Activated naive CD4-positive, alpha-beta T cell treated with anti-CD3 and anti-CD28 coated beads for 36 hours (primary cell): ENCODE results near the gene EXOC6B. TPM values are rescaled to one million over a fixed set of nuclear protein-coding genes. Genes with fewer than 3 reads are reported as not detected.

Experiments
- CTCF ChIA-PET: fragments of 350-600 bp; sonication (Branson Sonifier 250); formaldehyde crosslinking; loops from one replicate; lab custom pipeline; 2021; ENCODE audit warnings: antibody characterized with exemption; lab: Charles Lee
- DNase-seq: peaks from one replicate; pipeline ENCODE4 v3.0.0-alpha.2; 2020
- H3K27ac Mint-ChIP-seq: one replicate; pipeline ENCODE4 v1.8.0; 2021; ENCODE audit warnings: mild to moderate bottlenecking, mixed read lengths
- H3K27me3 Mint-ChIP-seq: one replicate; pipeline ENCODE4 v1.8.0; 2021; ENCODE audit warnings: low read depth, mixed read lengths
- H3K36me3 Mint-ChIP-seq: one replicate; pipeline ENCODE4 v1.8.0; 2021; ENCODE audit warnings: low read depth, mixed read lengths
- H3K4me1 Mint-ChIP-seq: one replicate; pipeline ENCODE4 v1.8.0; 2021; ENCODE audit warnings: low read depth, mixed read lengths
- H3K4me3 Mint-ChIP-seq: one replicate; pipeline ENCODE4 v1.8.0; 2021; ENCODE audit warnings: mild to moderate bottlenecking, moderate library complexity, mixed read lengths
- H3K9me3 Mint-ChIP-seq: one replicate; pipeline ENCODE4 v1.8.0; 2021; ENCODE audit warnings: mixed read lengths
- intact Hi-C: fragments of 100-400 bp; cut with micrococcal nuclease; formaldehyde crosslinking; loops from one replicate; pipeline ENCODE4 v1.15.1; 2023
- total RNA-seq, 2 experiments: library from RNA; stranded (reverse); gene quantifications; one replicate each; pipeline ENCODE4 v1.2.3, GENCODE V29; 2021

The EXOC6B gene
- total RNA-seq, 2 experiments from 2014 or later = 6.1 to 7.5 TPM

DNA sequence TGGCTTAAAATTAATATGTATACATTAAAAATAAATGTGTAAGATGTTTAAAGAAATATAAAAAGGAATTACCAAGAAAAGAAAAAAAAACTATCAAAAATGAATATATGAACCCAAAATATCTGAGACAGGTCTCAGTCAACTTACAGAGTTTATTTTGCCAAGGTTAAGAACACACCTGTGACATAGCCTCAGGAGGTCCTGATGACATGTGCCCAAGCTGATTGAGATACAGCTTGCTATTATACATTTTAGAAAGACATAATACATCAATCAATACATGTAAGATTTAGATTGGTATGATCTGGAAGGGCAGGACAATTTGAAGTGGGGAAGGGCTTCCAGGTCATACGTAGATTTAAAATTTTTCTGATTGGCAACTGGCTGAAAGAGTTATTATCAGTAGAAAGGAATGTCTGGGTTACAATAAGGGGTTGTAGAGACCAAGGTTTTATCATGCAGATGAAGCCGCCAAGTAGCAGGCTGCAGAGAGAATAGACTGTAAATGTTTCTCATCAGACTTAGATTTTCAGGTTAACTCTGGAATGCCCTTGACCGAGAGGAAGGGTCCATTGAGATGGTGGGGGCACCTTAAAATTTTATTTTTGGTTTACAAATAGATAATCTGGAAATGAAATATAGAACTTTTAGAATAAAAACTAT is 74.7 kb downstream of the EXOC6B start:
- CTCF ChIA-PET = no interaction called here

DNA sequence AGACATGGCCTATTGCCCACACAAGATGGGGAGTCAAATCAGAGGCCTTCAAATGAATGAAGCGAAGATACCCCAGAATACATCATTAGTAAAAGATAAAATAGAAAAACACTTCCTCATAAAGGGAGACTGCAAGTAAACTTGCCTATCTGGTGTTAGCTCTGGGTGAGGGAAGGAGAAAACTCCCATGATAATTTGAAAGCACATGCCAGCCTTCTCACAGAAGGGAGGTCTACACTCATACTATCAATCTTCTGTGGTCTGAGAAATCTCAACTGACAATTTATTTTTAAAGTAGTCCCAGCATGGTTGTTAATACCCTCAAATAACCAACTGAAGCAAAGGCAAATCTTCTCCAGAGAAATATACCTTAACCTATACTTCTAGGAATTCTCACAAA is 75.4 kb downstream of the EXOC6B start:
- H3K27me3 Mint-ChIP-seq = no peaks in the 10 kb centered on the region
- no peaks in the 10 kb centered on the region for H3K36me3 Mint-ChIP-seq
- no peak overlapping the region for H3K4me3 Mint-ChIP-seq
- H3K4me1 Mint-ChIP-seq = peaks cover 2% of the 10 kb centered on the region
- CTCF ChIA-PET = no interaction called here
- no peak for DNase-seq
- no peaks in the 10 kb centered on the region for H3K9me3 Mint-ChIP-seq
- H3K27ac Mint-ChIP-seq = no peak overlapping the region
- intact Hi-C loops = no loop called here

More for the DNA sequence above, 74.7 kb downstream of the EXOC6B start:
- DNase-seq = no peak
- Mint-ChIP-seq H3K9me3 (no peaks in the 10 kb centered on the region), H3K4me1 (no peaks in the 10 kb centered on the region), H3K4me3 (no peak overlapping the region), H3K27ac (no peak overlapping the region), H3K36me3 (no peaks in the 10 kb centered on the region), H3K27me3 (no peaks in the 10 kb centered on the region)
- intact Hi-C loops = no loop called here

DNA sequence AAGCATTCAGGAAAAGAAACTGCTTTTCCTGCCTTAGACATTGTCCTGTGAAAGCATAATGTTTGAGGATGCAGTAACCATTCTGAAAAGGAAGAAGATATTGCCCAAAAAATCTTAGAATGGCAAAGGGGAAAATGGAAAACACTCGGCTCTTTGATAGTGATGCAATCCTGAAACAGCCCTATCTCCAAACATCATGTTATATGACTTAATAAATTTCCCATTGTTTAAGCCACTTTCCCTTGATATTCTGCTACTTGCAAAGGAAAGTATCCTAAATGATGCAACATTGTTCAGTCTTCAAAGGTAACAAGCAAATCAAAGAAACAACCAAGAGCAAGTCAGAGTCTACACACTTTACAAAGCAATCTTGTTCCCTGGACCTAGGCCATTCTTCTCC is 78.5 kb downstream of the EXOC6B start:
- peaks cover 2% of the 10 kb centered on the region for H3K4me1 Mint-ChIP-seq
- no peak overlapping the region for H3K4me3 Mint-ChIP-seq
- H3K27ac Mint-ChIP-seq = no peak overlapping the region
- intact Hi-C loops = loop anchor here (5.0 to 10.0 kb wide), 2 partner anchors 143 to 1215 kb away; no protein-coding TSS in a partner anchor
- no peak for DNase-seq
- CTCF ChIA-PET = interaction anchor here (0.8 to 1.1 kb wide), 2 partner anchors 11 to 1235 kb away, joined by 3 read pairs; no protein-coding TSS in a partner anchor
- H3K36me3 Mint-ChIP-seq = no peaks in the 10 kb centered on the region
- H3K9me3 Mint-ChIP-seq = no peaks in the 10 kb centered on the region
- no peaks in the 10 kb centered on the region for H3K27me3 Mint-ChIP-seq

DNA sequence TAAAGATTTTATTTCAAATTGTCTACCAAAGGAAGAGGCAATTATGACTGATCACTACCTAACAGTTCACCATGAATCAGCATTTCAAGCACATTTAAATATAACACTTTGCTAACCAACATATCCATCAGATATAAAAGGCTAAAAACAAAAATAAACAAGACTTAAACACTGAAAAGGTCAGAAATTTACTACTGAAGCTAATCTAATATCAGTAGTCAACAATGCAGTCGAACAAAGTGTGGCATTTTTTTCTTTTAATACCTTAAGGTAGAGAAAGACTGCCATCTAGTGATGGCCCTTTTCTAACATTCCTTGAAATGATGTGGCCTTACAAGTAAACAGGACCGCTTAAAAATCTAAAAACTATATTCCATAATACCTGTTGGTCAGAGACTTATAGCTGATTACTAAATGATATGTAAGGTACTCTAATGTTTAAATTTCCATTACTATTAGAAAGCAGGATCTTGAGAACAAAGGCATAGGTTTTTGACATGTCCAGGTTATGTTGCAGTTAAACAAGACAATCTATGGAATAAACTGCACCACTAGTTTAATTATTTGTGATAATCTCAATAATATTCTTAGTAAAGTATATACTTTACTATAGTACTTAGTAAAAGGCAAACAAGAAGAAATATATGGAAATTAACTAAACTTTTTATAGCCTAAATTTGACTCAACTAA is 80.0 kb downstream of the EXOC6B start:
- no peaks in the 10 kb centered on the region for H3K27me3 Mint-ChIP-seq
- intact Hi-C loops = loop anchor here (1.0 to 10.0 kb wide), 5 partner anchors 141 to 1214 kb away; no protein-coding TSS in a partner anchor
- CTCF ChIA-PET = interaction anchor here (0.5 to 1.3 kb wide), 10 partner anchors 9 to 1237 kb away, joined by 3 to 7 read pairs (median 3); no protein-coding TSS in a partner anchor
- no peak overlapping the region for H3K27ac Mint-ChIP-seq
- no peak overlapping the region for H3K4me3 Mint-ChIP-seq
- peaks cover 2% of the 10 kb centered on the region for H3K4me1 Mint-ChIP-seq
- no peaks in the 10 kb centered on the region for H3K9me3 Mint-ChIP-seq
- no peak for DNase-seq
- H3K36me3 Mint-ChIP-seq = no peaks in the 10 kb centered on the region

DNA sequence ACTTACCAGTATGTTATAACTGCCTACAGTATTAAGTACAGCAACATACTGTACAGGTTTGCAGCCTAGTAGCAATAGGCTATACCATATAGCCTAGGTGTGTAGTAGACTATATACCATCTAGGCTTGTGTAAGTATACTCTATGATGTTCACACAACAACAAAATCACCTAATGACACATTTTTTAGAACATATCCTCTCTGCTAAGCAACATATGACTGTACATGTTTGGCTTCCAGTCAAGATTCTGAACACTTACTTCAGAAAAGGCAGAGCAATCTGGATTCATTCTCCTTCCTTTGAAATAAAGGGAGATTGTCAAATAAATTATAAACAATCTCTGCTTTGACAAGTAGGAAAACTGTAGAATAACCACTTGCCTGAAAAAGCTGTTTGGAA is 81.8 kb downstream of the EXOC6B start:
- intact Hi-C loops = loop anchor here (2.0 to 10.0 kb wide), 2 partner anchors 139 to 1199 kb away; no protein-coding TSS in a partner anchor
- Mint-ChIP-seq H3K36me3 (no peaks in the 10 kb centered on the region), H3K27ac (no peak overlapping the region), H3K4me1 (peaks cover 2% of the 10 kb centered on the region), H3K9me3 (no peaks in the 10 kb centered on the region), H3K4me3 (no peak overlapping the region), H3K27me3 (no peaks in the 10 kb centered on the region)
- CTCF ChIA-PET = interaction anchor here (1.1 kb wide), 1 partner anchor 823 kb away, joined by 3 read pairs; no protein-coding TSS in a partner anchor
- no peak for DNase-seq

DNA sequence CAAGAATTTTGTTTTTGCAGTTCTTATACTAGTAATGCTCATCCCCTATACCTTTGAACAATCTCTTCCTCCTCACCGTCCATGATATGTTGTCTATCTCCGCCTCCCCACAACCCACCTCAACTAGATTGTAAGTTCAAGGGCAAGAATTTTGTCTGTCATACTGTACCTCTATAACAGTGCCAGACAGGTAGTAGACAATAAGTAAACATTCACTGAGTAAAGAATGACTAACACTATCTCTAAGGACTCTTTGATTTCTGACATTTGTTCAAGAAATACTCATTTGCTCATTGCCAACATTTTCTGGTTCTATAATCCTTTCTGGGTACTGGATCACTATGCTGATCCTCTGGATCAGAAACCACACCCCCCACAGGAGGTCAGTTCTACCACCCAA is 82.4 kb downstream of the EXOC6B start:
- intact Hi-C loops = loop anchor here (10.0 kb wide), 1 partner anchor 139 kb away; no protein-coding TSS in a partner anchor
- DNase-seq = no peak
- H3K36me3 Mint-ChIP-seq = peaks cover 1% of the 10 kb centered on the region
- no peaks in the 10 kb centered on the region for H3K9me3 Mint-ChIP-seq
- no peak overlapping the region for H3K4me3 Mint-ChIP-seq
- H3K27ac Mint-ChIP-seq = no peak overlapping the region
- CTCF ChIA-PET = interaction anchor here (0.6 to 0.7 kb wide), 2 partner anchors 27 to 1521 kb away, joined by 3 read pairs; no protein-coding TSS in a partner anchor
- H3K27me3 Mint-ChIP-seq = no peaks in the 10 kb centered on the region
- H3K4me1 Mint-ChIP-seq = peaks cover 2% of the 10 kb centered on the region

DNA sequence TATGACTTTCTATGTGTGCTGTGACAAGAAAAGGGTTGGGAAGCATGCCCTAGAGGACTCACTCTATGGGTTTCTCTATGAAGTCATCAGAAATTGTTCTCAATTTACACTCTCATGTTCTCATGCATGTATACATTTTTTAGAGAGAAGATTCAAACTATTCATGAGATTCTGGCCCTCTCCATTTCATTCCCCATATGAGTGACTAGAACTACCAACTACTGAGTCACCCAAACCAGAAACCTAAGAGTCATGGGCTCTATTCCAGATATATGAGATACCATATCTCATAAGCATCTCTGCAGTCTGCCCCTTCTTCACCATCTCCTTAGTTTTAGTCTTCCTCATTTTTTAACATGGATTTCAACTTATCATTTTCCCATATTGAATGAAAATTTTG is 87.7 kb downstream of the EXOC6B start:
- CTCF ChIA-PET = no interaction called here
- Mint-ChIP-seq H3K27me3 (no peaks in the 10 kb centered on the region), H3K27ac (no peak overlapping the region), H3K4me1 (no peaks in the 10 kb centered on the region), H3K9me3 (no peaks in the 10 kb centered on the region), H3K4me3 (no peak overlapping the region), H3K36me3 (peaks cover 3% of the 10 kb centered on the region)
- intact Hi-C loops = no loop called here
- no peak for DNase-seq

DNA sequence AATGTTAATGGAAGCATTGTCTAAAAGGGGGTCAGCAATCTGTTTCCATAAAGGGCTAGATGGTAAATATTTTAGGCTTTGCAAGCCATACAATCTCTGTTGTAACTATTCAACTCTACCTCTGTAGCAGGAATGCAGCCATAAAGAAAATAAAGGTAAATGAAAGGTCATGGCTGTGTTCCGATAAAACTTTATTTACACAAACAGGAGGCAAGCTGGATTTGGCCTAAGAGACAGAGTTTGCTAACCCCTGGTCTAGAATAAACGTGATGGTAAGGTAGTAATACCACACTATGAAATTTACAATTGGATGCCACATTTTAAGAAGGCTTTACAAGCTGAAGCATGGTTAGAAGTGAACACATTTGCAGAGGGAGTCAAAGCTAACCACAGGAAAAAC is 91.4 kb downstream of the EXOC6B start:
- intact Hi-C loops = no loop called here
- H3K27me3 Mint-ChIP-seq = no peaks in the 10 kb centered on the region

DNA sequence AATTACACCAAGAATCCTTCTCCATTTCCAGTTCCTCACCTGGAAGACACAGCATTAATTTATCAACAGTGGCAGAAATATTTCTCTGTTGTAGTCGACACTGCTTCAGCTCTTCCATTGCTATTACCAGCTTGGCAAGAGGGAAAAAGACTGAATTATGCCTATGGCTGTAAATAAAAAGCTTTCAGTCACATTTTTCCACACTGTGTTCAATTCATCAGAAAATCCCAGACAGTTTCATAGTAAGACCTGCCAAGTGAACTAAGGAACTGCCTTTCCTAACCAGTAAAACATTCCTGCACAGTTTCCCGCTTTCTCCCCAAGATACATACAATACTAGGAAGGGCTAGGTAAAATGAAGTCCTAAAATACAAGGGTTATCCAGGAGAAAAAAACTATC is 94.7 kb downstream of the EXOC6B start:
- Mint-ChIP-seq H3K4me3 (no peak overlapping the region), H3K36me3 (no peaks in the 10 kb centered on the region), H3K27me3 (no peaks in the 10 kb centered on the region), H3K9me3 (no peaks in the 10 kb centered on the region), H3K4me1 (no peaks in the 10 kb centered on the region), H3K27ac (no peak overlapping the region)
- DNase-seq = no peak
- intact Hi-C loops = no loop called here
- CTCF ChIA-PET = no interaction called here

More for the DNA sequence above, 91.4 kb downstream of the EXOC6B start:
- H3K27ac Mint-ChIP-seq = no peak overlapping the region
- CTCF ChIA-PET = interaction anchor here (0.8 kb wide), 1 partner anchor 9 kb away, joined by 3 read pairs; no protein-coding TSS in a partner anchor
- H3K36me3 Mint-ChIP-seq = peaks cover 3% of the 10 kb centered on the region
- no peaks in the 10 kb centered on the region for H3K4me1 Mint-ChIP-seq
- H3K9me3 Mint-ChIP-seq = no peaks in the 10 kb centered on the region
- no peak overlapping the region for H3K4me3 Mint-ChIP-seq
- DNase-seq = no peak

DNA sequence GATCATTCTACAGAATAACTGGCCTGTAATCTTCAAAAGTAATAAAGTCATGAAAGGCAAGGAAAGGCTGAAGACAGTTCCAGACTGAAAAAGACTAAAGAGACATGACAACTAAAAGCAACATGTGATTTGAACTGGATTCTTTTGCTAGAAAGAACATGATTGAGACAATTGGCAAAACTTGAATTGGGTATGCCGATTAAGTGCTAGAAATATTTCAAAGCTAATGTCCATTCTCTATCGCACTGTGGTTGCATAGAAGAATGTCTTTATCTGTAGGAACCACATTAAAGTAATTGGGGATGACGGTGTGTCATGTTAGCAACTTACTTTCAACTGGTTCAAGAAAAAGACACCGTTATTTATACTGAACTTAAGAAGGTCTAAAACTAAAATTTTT is 98.5 kb downstream of the EXOC6B start:
- H3K4me3 Mint-ChIP-seq = no peak overlapping the region
- intact Hi-C loops = no loop called here
- CTCF ChIA-PET = no interaction called here

DNA sequence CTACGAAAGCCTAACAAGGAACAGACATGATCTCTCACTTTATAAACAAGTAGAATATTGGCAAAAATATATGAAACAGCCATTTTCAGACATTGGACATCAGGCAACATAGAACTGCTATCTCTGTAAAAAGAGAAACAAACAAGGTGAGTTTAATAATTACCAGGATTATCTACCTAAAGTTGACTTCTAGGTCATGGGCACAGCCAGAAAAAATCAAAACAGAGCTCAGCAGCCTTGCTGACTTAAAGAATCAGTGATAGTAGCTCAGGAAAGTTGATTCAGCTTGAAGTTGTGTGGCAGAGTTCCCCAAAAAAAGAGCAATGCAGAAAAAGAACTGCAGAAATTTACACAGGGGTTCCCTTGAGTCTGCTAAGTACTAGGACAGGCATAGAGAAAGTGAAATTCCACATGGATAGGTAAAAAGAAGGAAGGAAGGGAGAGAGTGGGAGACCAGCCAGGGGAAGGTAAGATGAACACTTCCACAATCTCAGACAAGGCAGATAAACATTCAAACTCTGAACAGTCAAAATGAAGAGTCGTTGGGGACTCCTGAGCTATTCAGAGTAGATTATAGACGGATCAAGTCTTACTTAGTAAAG is 102.0 kb downstream of the EXOC6B start:
- Mint-ChIP-seq H3K4me1 (no peaks in the 10 kb centered on the region), H3K27ac (no peak overlapping the region), H3K9me3 (no peaks in the 10 kb centered on the region), H3K4me3 (no peak overlapping the region), H3K36me3 (no peaks in the 10 kb centered on the region), H3K27me3 (no peaks in the 10 kb centered on the region)
- CTCF ChIA-PET = interaction anchor here (0.6 to 1.2 kb wide), 2 partner anchors 107 to 136 kb away, joined by 3 to 4 read pairs; no protein-coding TSS in a partner anchor
- intact Hi-C loops = no loop called here
- DNase-seq = no peak

More for the DNA sequence above, 98.5 kb downstream of the EXOC6B start:
- H3K36me3 Mint-ChIP-seq = no peaks in the 10 kb centered on the region
- no peaks in the 10 kb centered on the region for H3K27me3 Mint-ChIP-seq
- H3K9me3 Mint-ChIP-seq = no peaks in the 10 kb centered on the region
- DNase-seq = no peak
- no peaks in the 10 kb centered on the region for H3K4me1 Mint-ChIP-seq
- no peak overlapping the region for H3K27ac Mint-ChIP-seq

DNA sequence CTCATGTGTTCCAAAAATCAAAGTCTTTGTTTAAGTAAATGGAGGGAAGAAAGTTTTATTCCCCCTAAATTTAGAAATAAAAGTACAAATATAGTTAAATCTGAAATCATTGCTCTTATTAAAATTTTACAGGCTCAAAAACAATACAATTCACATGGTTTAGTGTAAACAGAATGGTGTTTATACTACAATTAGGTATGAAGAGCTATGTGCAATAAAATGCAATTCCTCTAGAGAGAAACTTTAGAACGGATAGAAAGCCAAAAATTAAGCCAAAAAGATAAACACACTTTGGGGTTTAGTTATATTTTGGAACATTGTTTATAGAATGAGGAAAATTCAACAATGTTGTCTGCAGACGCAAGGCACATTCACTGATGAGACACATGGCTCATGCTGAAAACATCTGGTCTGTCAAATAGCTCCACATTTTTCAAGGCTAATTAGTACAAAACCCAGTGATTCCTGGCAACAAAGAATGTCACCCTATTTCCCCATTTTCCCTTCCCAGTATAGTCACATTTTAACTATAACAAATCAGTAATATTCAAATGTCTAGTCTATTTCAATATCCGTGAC is 103.3 kb downstream of the EXOC6B start:
- no peaks in the 10 kb centered on the region for H3K27me3 Mint-ChIP-seq
- DNase-seq = no peak
- CTCF ChIA-PET = no interaction called here
- no peaks in the 10 kb centered on the region for H3K36me3 Mint-ChIP-seq
- H3K9me3 Mint-ChIP-seq = no peaks in the 10 kb centered on the region
- H3K4me1 Mint-ChIP-seq = no peaks in the 10 kb centered on the region
- intact Hi-C loops = no loop called here
- no peak overlapping the region for H3K27ac Mint-ChIP-seq
- no peak overlapping the region for H3K4me3 Mint-ChIP-seq
